M059J (cell line): ENCODE results near the gene SLCO4A1. TPM values are rescaled to one million over a fixed set of nuclear protein-coding genes. Genes with fewer than 3 reads are reported as not detected.

ENCODE experiments used
- DNase-seq: peaks from one replicate; pipeline ENCODE4 v3.0.0-alpha.2; 2012; ENCODE audit warnings: low read depth
- total RNA-seq: library from RNA; depleted of rRNA; stranded (reverse); fragments of >200 nt; shearing (Covaris generic); gene quantifications from 2 replicates; pipeline ENCODE4 v1.2.3, GENCODE V29; 2014; rRNA removed

SLCO4A1 gene
- total RNA-seq, 1 experiment from 2014 or later, result 69.5 TPM

- no peak for DNase-seq
Measured at GRCh38 chr20:62714799-62715198, 72.5 kb downstream of the SLCO4A1 start.

- DNase-seq, result no peak
Measured at GRCh38 chr20:62715201-62715600, 72.9 kb downstream of the SLCO4A1 start.

GRCh38 chr20:62716198-62716940 lies 74.1 kb downstream of the SLCO4A1 start:
- peak; percentile 61 for DNase-seq

GRCh38 chr20:62716941-62717310 lies 74.6 kb downstream of the SLCO4A1 start:
- DNase-seq, result no peak

GRCh38 chr20:62717933-62718332 lies 75.6 kb downstream of the SLCO4A1 start:
- no peak for DNase-seq

GRCh38 chr20:62718546-62718945 lies 76.2 kb downstream of the SLCO4A1 start:
- DNase-seq, result no peak

- DNase-seq, result peak; percentile 40
Measured at GRCh38 chr20:62719250-62719935, 77.1 kb downstream of the SLCO4A1 start.

Other genes starting within 250 kb of the SLCO4A1 start
- gene CABLES2, start 235.2 kb upstream of the SLCO4A1 start, total RNA-seq, result 10.0 and 19.9 TPM in 2 replicates
- not detected in 2 replicates for gene RBBP8NL, start 215.0 kb upstream of the SLCO4A1 start, total RNA-seq
- gene GATA5, start 166.5 kb upstream of the SLCO4A1 start, total RNA-seq, result not detected in 2 replicates
- 0.07 and 0.54 TPM in 2 replicates for gene NTSR1, start 66.3 kb downstream of the SLCO4A1 start, total RNA-seq
- gene MRGBP, start 154.0 kb downstream of the SLCO4A1 start, total RNA-seq, result 56.4 and 65.9 TPM in 2 replicates
- 62.0 and 117 TPM in 2 replicates for gene OGFR, start 162.3 kb downstream of the SLCO4A1 start, total RNA-seq
- gene COL9A3, start 174.5 kb downstream of the SLCO4A1 start, total RNA-seq, result 0.17 TPM in 1 of 2 replicates, not detected in the other
- 13.8 and 19.1 TPM in 2 replicates for gene TCFL5, start 219.3 kb downstream of the SLCO4A1 start, total RNA-seq